GM12875 (cell line): ENCODE results near the gene WDFY1.

Source experiments
- H3K4me3 ChIP-seq: one replicate; pipeline ENCODE4 v1.5.1; 2011; ENCODE audit warnings: low read depth, low read length, control low read depth
- TF ChIP-seq, protein P1 (sequence below): IDR thresholded peaks from 2 replicates; pipeline ENCODE4 v1.5.1; 2011; ENCODE audit warnings: low read depth, mild to moderate bottlenecking, control low read depth, inconsistent platforms, low read length, moderate library complexity, borderline replicate concordance; ENCODE audit not compliant: insufficient read depth

Gene WDFY1

DNA sequence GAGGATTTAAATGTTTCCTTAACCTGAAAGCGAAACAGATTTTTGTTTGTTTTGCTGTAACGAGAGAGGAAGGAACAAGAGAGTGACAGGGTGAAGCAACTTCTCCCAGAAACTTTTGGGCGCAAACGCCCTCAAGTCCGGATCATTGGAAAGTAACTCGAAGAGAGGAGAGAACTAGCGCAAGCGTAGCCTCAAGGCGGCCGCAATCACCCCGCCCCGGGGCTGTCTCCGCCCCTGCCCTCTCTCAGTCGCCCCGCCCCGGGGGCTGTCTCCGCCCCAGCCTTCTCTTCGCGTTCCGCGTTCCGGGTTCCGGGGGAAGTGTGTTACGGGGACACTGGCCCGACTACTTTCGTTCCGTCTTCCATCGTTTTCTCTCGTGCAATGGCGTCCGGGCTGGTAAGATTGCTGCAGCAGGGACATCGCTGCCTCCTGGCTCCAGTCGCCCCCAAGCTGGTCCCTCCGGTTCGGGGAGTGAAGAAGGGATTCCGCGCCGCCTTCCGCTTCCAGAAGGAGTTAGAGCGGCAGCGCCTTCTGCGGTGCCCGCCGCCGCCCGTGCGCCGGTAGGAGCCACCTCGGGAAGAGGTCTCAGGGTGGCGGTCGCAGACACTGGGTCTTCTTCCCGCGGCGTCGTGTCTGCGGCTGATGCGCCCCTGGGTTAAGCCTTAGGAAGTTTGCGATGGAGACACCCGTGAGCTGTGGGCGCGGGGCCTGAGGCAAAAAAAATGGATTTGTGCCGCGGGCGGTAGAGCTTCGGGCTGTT lies 12.1 kb upstream of the WDFY1 start, which contains the start of gene MRPL44:
Gene MRPL44, plus strand, starts transcription at position 372 of the 760 bp plus-strand sequence. Its CDS starts 10 bp downstream, at position 382.
- TF ChIP-seq, protein P1, sequence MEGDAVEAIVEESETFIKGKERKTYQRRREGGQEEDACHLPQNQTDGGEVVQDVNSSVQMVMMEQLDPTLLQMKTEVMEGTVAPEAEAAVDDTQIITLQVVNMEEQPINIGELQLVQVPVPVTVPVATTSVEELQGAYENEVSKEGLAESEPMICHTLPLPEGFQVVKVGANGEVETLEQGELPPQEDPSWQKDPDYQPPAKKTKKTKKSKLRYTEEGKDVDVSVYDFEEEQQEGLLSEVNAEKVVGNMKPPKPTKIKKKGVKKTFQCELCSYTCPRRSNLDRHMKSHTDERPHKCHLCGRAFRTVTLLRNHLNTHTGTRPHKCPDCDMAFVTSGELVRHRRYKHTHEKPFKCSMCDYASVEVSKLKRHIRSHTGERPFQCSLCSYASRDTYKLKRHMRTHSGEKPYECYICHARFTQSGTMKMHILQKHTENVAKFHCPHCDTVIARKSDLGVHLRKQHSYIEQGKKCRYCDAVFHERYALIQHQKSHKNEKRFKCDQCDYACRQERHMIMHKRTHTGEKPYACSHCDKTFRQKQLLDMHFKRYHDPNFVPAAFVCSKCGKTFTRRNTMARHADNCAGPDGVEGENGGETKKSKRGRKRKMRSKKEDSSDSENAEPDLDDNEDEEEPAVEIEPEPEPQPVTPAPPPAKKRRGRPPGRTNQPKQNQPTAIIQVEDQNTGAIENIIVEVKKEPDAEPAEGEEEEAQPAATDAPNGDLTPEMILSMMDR: no peak
- peak within 1 kb of the TSS; percentile 67 for H3K4me3 ChIP-seq

DNA sequence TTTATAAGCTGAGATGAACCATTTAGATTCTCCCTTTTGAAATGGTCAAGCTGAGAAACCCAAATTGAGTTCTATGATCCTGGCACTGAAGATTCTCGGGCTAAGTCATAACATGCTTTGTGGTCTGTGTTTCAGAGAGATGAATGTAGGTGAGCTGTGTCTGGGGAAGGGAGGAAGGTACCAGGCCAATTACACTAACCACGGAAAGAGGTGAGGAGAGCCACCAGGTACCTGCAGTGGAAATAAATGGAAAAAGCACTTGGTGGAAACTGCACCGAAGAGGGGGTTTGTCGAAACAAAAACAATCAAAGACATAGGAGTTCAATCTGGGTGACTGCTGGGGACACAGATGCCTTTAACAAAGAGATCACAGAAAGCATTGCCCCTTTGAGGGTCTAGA lies 11.2 kb upstream of the WDFY1 start:
- TF ChIP-seq, protein P1: no peak
- H3K4me3 ChIP-seq: no peak overlapping the region

DNA sequence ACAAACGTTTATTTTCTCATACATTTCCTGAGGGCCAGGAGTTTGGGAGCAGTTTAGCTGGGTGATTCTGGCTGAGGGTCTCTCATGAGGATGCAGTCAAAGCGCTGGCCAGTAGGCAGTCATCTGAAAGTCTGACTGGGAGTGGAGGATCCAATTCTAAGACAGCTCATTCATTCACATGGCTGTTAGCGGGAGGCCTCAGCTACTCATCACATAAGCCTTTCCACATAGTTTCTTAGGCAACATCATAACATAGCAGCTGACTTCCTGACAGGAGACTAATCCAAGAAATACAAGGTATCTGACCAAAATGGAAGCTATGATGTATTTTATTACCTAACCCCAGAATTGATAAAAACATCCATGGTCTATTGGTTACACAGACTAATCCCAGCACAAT lies 9.3 kb upstream of the WDFY1 start:
- H3K4me3 ChIP-seq: no peak overlapping the region
- TF ChIP-seq, protein P1: no peak

DNA sequence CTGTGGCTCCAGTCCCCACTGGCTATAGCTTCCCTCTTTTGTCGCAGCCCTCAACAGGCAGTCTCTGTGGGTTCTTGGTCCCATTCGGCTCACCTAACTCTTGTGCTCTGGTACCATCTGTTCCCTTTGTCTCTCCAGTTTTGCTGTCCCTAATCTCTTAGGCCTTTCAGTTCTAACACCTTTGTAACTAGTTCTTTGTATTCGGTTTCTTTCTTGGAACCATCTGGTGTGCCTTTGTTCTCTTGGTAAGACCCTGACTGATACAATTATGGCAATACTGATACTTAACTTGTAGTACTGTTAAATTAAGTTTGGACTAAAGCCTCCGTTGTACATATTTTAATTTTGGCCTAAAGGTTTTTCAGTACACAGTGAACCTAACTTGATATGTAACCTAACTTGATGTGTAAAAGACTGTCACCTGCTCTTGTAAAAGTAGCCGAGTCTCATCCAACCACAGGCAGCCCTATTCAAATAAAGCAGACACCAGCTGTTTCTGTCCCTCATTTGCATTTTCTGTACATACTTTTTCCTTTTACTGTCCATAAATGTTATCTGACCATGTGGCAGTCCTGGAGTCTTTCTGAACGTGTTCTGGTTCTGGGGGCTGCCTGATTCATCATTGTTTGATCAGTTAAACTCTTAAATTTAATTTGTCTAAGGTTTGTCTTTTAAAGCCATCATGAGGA lies 7.3 kb upstream of the WDFY1 start:
- no peak overlapping the region for H3K4me3 ChIP-seq
- TF ChIP-seq, protein P1: no peak

DNA sequence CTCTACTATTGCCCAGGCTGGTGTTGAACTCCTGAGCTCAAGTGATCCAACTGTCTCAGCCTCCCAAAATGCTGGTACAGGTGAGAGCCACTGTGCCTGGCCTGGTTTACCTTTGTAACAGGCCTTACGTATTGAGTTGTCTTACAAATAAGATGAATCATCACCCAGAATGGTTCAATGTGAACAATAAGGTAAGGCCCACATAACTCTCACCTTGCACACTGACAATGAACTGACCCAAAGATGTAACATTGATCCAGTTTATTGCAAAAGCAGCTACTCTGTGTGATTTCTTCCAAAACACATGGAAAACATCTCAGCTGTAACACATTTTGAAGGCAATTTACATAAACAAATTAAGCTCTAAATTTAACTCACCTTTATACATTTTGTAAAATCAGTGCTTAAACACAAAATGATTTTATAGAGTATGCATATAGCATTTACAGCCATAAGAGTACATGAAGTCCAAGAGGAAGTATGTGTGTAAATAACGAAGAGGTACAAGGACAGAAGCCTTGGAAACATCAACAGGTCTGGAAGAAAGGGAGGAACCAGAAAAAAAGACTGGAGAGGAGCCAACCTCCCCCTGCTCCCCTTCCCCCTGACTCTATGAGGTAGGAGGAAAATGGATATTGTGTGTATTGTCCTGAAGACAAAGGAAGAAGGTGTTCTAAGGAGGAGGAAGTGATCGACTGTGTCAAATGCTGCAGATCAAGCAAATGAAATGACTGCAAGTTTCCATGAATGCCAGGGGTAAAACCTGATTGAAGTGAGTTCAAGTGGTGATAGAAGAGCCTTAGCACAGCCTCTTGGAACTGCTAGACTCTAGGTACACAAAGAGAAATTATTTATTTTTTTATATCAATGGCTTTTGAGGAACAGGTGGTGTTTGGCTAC lies 5.6 kb upstream of the WDFY1 start:
- no peak overlapping the region for H3K4me3 ChIP-seq
- TF ChIP-seq, protein P1: no peak

DNA sequence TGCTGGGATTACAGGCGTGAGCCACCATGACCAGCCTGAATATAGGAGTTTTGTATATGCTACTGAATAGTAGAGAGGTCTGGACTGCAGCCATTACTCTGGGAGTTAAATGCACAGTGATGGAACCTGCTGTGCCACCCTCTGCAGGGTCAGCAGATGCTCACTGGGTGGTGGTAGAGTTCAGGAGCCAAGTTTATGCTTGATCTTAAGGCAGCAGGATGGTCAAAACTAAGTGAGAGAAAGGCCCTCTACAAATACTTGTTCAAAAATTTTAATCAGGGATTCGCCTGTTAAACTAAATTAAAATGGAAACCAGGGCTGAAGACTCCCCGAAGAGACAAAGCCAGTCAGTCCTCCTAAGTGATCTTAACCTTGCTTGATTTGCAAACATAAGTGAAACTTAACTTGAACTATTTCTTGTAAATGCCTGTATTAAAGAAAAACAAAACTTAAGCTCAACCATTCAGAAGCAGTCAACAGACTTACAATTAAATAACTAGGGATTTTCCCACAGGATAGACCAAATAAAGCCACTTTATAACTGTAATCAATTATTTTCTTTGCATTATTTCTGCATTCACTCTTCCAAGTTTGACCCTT lies 4.2 kb upstream of the WDFY1 start:
- TF ChIP-seq, protein P1: no peak
- H3K4me3 ChIP-seq: no peak overlapping the region
